Ureter (tissue), 1 donor: ENCODE measurements around the gene ILRUN. TPM values are rescaled to one million over a fixed set of nuclear protein-coding genes. Genes with fewer than 3 reads are reported as not detected.
"Not testable (repeated sequence)": the region's sequence is repeated elsewhere in the genome, so short reads cannot be mapped to it uniquely, and the experiment has no call there.

ENCODE experiments used
- DNase-seq: peaks from one replicate; pipeline ENCODE4 v3.0.0-alpha.2; 2020; ENCODE audit warnings: low spot score
- total RNA-seq: library from RNA; stranded (reverse); gene quantifications from one replicate; pipeline ENCODE4 v1.2.4, GENCODE V29; 2023
- donor health status: DM: yes; HTN: yes; CAD: no.

Gene ILRUN
- 61.3 TPM for total RNA-seq

GRCh38 chr6:34696739-34697543 lies at the start of gene ILRUN:
ILRUN (minus strand) TSS chr6:34696767; CDS start chr6:34696603, 164 bp downstream.
- peak; percentile 98 for DNase-seq

GRCh38 chr6:34745277-34746103 lies 48.9 kb upstream of the ILRUN start:
- DNase-seq = peak; percentile 50

- DNase-seq = not testable (repeated sequence)
These were observed 47.7 kb upstream of the ILRUN start for GRCh38 chr6:34744294-34744647.

GRCh38 chr6:34743625-34744293 lies 47.2 kb upstream of the ILRUN start:
- DNase-seq = no peak

- DNase-seq = no peak
These were observed 45.5 kb upstream of the ILRUN start for GRCh38 chr6:34742094-34742493.

GRCh38 chr6:34736823-34737222 lies 40.3 kb upstream of the ILRUN start:
- DNase-seq = no peak

GRCh38 chr6:34731393-34732060 lies 35.0 kb upstream of the ILRUN start:
- DNase-seq = no peak

GRCh38 chr6:34729631-34730470 lies 33.3 kb upstream of the ILRUN start:
- no peak for DNase-seq

- no peak for DNase-seq
These were observed 29.5 kb upstream of the ILRUN start for GRCh38 chr6:34726055-34726454.

- no peak for DNase-seq
These were observed 26.6 kb upstream of the ILRUN start for GRCh38 chr6:34723203-34723602.

GRCh38 chr6:34722451-34722850 lies 25.9 kb upstream of the ILRUN start:
- DNase-seq = no peak

GRCh38 chr6:34720160-34720559 lies 23.6 kb upstream of the ILRUN start:
- DNase-seq = not testable (repeated sequence)

- DNase-seq = not testable (repeated sequence)
These were observed 23.1 kb upstream of the ILRUN start for GRCh38 chr6:34719646-34720045.

- DNase-seq = no peak
These were observed 22.4 kb upstream of the ILRUN start for GRCh38 chr6:34718976-34719375.

GRCh38 chr6:34717466-34717865 lies 20.9 kb upstream of the ILRUN start:
- DNase-seq = no peak

- no peak for DNase-seq
These were observed 18.1 kb upstream of the ILRUN start for GRCh38 chr6:34714663-34715062.

GRCh38 chr6:34712881-34713280 lies 16.3 kb upstream of the ILRUN start:
- DNase-seq = not testable (repeated sequence)

GRCh38 chr6:34709386-34709785 lies 12.8 kb upstream of the ILRUN start:
- DNase-seq = peak; percentile 74

GRCh38 chr6:34705241-34705640 lies 8.7 kb upstream of the ILRUN start:
- no peak for DNase-seq

- no peak for DNase-seq
These were observed 4.6 kb upstream of the ILRUN start for GRCh38 chr6:34701199-34701598.
